ENCODE measurements around the gene TRIM3. TPM values are rescaled to one million over a fixed set of nuclear protein-coding genes. Genes with fewer than 3 reads are reported as not detected.

The TRIM3 gene
- total RNA-seq, 6 experiments from 2014 or later = 14.3 to 19.1 (median 17.4) TPM

DNA sequence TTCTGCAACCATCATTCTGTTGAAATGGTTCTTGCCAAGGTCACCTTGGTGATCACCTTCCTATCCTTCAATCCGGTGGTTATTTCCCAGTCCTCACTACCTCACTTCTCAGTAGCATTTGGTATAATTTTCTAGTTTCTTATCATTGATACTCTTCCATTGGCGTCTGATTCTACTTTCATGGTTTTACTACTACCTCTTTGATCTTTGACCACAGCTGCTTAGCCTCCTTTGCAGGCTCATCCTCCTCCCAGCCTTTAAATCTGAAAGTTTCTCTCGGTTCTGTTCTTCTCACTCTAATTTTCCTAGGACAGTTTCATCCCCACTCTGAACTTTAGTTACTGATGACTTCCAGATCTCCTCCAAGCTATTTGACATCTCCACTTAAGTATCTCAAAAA, 12.5 kb upstream of the TRIM3 start:
- no peak for TF ChIP-seq CTCF (IDR thresholded peaks at IDR 0.05)
- no peak overlapping the region for H3K4me3 Mint-ChIP-seq
- H3K4me1 Mint-ChIP-seq (ENCODE audit: low read depth) = peaks cover 15% of the 10 kb centered on the region
- no peak overlapping the region for H3K27ac Mint-ChIP-seq
- DNase-seq = no peak
- peaks cover 3% of the 10 kb centered on the region; the same call in 1 of the 2 replicates for H3K27me3 Mint-ChIP-seq (ENCODE audit: insufficient read depth)
- no peaks in the 10 kb centered on the region for H3K9me3 Mint-ChIP-seq
- H3K36me3 Mint-ChIP-seq (ENCODE audit: low read depth) = peaks cover 23% of the 10 kb centered on the region

DNA sequence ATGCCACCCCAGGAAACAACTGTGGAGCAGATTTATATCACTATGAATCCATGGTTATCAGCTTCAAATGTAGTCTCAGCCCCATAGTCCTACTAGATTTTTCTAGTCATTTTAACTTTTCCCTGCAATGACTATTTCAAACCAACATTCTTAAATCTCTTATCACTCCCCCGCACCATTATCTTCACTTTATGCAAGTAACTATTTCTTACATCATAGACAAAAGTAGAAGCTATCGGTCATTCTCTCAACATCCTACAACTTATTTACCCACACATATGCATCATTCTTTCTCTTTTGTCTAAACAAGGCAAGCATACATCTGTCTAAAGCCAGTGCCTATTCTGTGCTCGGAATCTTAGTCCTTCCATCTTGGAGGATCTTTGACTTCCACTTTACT, 11.9 kb upstream of the TRIM3 start:
- Mint-ChIP-seq H3K4me1 (ENCODE audit: low read depth) (peaks cover 17% of the 10 kb centered on the region), H3K27me3 (ENCODE audit: insufficient read depth) (peaks cover 6% of the 10 kb centered on the region; the same call in 1 of the 2 replicates), H3K4me3 (no peak overlapping the region), H3K36me3 (ENCODE audit: low read depth) (peaks cover 28% of the 10 kb centered on the region), H3K9me3 (no peaks in the 10 kb centered on the region), H3K27ac (no peak overlapping the region)
- no peak for TF ChIP-seq CTCF (IDR thresholded peaks at IDR 0.05)
- no peak for DNase-seq

DNA sequence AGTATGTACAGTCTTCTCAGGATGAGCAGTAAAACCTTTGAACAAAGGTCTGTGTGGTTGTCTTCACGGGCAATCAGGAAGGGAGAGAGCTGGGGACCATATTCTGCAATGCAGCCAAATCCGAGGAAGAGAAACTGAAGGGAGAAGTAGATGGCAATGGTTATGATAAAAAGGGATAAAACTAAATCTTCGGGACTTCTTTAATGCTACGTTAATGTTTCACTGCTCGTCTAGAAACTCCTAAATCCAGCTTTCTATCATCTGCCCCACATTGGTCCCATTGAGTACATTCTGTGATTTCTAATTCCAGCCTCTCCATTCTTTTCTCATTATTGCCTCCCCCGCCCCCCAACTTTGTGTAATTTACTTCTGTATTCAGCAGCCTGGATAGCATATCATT, 9.3 kb upstream of the TRIM3 start:
- peaks cover 3% of the 10 kb centered on the region; the same call in 1 of the 2 replicates for H3K27me3 Mint-ChIP-seq (ENCODE audit: insufficient read depth)
- H3K9me3 Mint-ChIP-seq = no peaks in the 10 kb centered on the region
- H3K4me1 Mint-ChIP-seq (ENCODE audit: low read depth) = peaks cover 36% of the 10 kb centered on the region
- DNase-seq = no peak
- TF ChIP-seq CTCF (IDR thresholded peaks at IDR 0.05) = no peak
- H3K27ac Mint-ChIP-seq = peak overlapping the region; percentile 98
- peaks cover 43% of the 10 kb centered on the region for H3K36me3 Mint-ChIP-seq (ENCODE audit: low read depth)
- peak overlapping the region; percentile 98 for H3K4me3 Mint-ChIP-seq

DNA sequence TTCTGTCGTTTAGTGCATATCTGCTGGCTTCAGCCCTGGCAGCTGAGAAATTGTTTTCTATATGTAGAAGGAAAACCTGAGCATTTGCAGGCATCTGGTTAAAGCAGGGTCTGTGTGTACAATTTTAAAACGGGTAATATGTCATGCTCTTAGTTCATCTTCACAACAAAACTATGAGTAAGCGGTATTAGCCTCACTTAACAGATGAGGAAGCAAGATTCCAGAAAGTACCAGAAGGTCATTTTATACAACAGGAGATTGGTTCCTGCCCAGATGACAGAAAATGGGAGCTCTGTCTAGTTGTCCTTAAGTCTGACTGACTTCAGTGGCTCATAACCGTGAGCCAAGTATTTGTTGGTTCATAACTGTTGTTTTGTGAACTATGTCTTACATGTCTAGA, 8.7 kb upstream of the TRIM3 start:
- no peak for DNase-seq
- Mint-ChIP-seq H3K4me3 (peak overlapping the region; percentile 98), H3K27me3 (ENCODE audit: insufficient read depth) (peaks cover 3% of the 10 kb centered on the region; the same call in 1 of the 2 replicates), H3K4me1 (ENCODE audit: low read depth) (peaks cover 36% of the 10 kb centered on the region), H3K9me3 (no peaks in the 10 kb centered on the region), H3K36me3 (ENCODE audit: low read depth) (peaks cover 49% of the 10 kb centered on the region), H3K27ac (peak overlapping the region; percentile 98)
- TF ChIP-seq CTCF (IDR thresholded peaks at IDR 0.05) = no peak

DNA sequence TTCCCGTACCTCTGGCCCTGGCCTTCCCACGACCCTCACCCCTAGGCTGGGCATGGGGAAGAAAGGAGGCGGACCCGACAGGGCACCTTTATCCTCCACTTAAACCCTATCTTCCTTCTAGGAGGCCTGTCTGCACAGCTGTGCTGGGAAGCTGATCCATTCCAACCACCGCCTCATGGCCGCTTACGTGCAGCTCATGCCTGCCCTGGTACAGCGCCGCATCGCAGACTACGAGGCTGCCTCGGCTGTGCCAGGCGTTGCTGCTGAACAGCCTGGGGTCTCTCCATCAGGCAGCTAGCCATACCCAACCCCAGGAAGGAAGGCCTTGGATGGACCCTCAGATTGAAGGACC, 8.2 kb upstream of the TRIM3 start:
- no peak for TF ChIP-seq CTCF (IDR thresholded peaks at IDR 0.05)
- H3K4me3 Mint-ChIP-seq = peak overlapping the region; percentile 98
- H3K4me1 Mint-ChIP-seq (ENCODE audit: low read depth) = peaks cover 36% of the 10 kb centered on the region
- H3K9me3 Mint-ChIP-seq = no peaks in the 10 kb centered on the region
- peak overlapping the region; percentile 98 for H3K27ac Mint-ChIP-seq
- peaks cover 3% of the 10 kb centered on the region; the same call in 1 of the 2 replicates for H3K27me3 Mint-ChIP-seq (ENCODE audit: insufficient read depth)
- DNase-seq = no peak
- peaks cover 53% of the 10 kb centered on the region for H3K36me3 Mint-ChIP-seq (ENCODE audit: low read depth)
